ENCODE measurements around the gene SCUBE3. TPM values are rescaled to one million over a fixed set of nuclear protein-coding genes. Genes with fewer than 3 reads are reported as not detected.
A peak's percentile ranks its signal among the peaks of the same experiment; 100 is the strongest.

SCUBE3 gene
- total RNA-seq, 1 donor from 2014 or later = 0.26 TPM

DNA sequence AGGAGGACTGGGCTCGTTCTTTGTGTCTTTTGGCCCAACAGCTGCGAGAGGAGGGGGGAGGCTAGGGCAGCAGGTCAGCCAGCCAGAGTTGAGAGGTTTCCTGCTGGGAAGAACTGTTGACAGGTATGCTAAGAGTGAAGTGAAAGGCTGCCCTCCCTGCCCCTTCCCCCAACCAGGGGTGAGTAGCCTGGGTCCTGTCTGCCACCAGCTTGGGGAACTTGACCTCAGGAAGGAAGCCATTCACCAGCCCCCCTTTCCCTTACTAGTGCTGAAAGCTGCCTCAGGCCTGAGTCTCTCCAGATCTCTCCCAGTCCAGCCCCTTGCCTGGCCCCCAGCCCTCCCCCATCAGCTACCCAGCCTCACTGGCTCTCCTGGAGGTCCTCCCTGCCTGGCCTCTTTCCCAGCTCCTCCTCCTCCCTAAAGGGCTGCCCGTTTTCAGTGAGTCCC, 25.1 kb downstream of the SCUBE3 start:
- DNase-seq (ENCODE audit: low read depth, low spot score) = peak; percentile 80

DNA sequence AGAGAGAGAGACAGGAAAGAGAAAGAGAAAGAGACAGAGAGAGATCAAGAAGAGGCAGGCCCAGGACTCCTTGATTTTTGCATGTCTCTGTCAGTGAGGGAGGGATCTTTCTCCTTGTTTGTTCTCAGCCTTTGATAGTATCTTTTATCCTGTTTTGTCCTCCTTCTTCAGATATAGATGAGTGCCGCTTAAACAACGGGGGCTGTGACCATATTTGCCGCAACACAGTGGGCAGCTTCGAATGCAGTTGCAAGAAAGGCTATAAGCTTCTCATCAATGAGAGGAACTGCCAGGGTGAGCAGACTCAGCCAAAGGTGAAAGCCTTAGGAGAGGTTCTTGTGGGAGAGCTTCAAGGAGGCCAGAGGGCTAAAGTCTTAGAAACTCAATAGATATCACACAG, 25.8 kb downstream of the SCUBE3 start:
- DNase-seq (ENCODE audit: low read depth, low spot score) = no peak

DNA sequence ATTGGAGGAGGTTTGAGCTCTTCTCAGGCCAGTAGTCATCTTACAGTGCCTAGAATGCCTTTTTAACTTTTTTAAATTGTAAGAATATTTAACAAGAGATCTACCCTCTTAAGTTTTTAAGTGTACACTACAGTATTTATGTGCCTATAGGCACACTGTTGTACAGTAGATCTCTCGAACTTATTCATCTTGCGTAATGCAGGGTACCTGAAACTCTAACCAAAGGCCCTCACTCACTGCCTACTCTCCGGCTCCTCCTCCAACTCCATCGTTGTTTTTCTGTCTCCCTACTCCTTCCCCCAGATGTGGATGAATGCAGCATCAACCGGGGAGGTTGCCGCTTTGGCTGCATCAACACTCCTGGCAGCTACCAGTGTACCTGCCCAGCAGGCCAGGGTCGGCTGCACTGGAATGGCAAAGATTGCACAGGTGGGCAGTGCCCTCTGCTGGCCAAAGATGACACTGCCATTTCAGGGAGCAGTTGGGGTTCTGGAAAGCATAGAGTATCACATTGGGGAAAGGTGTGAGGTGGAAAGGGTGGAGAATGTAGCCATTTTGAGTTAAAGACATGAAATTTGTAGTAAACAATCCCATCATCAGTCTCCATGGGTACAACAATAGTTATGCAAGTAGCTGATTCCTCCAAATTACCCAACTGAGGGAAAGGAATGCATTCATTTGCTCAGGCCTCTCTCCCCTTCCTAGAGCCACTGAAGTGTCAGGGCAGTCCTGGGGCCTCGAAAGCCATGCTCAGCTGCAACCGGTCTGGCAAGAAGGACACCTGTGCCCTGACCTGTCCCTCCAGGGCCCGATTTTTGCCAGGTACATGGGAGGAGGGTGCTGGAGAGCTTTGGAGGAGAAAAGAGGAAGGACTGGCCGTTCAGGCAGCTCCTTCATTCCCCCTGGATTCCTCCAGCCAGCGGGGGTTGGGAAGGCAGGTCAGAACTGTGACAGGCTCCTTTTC, 27.4 kb downstream of the SCUBE3 start:
- no peak for DNase-seq (ENCODE audit: low read depth, low spot score)

DNA sequence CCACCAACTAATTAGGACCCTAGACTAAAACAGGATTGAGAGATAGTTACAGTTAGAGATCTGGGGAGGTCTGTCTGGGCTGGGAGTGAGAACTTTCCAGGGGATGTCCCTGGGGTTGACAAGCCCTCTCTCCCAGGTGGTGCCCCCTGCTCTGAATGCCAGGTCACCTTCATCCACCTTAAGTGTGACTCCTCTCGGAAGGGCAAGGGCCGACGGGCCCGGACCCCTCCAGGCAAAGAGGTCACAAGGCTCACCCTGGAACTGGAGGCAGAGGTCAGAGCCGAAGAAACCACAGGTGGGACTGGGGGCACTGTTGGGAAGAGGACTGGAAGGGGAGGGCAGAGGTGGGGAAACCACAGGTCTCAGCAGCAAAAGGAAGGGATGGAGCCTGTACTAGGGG, 28.7 kb downstream of the SCUBE3 start:
- DNase-seq (ENCODE audit: low read depth, low spot score) = no peak

DNA sequence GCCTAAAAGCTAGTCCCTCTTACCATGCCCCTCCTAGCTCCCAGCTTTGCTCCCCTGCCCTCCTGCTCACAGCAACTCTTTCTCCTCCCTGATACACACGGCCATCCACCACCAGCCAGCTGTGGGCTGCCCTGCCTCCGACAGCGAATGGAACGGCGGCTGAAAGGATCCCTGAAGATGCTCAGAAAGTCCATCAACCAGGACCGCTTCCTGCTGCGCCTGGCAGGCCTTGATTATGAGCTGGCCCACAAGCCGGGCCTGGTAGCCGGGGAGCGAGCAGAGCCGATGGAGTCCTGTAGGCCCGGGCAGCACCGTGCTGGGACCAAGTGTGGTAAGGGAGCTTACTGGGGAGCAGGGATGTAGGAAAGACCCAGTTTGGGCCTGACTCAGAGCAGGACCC, 29.1 kb downstream of the SCUBE3 start:
- no peak for DNase-seq (ENCODE audit: low read depth, low spot score)

DNA sequence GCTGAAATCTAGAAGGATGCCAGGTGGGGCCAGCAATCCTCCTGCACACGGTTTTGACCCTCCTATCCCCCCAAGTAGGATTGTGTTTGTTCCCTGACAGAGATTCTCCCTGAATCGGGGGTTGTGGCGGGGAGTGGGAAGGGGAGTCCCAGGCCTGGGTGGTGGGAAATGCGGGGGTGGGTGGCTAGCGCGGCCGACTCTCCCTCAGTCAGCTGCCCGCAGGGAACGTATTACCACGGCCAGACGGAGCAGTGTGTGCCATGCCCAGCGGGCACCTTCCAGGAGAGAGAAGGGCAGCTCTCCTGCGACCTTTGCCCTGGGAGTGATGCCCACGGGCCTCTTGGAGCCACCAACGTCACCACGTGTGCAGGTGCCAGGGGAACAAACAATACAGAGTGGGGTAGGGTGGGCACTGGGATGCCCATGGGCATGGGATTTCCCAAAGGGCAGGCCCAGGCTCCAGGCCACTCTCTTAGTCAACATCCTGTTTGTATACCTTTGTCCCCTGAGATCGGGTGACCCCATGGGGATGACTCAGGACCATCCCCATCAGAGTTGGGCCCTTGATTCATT, 29.7 kb downstream of the SCUBE3 start:
- DNase-seq (ENCODE audit: low read depth, low spot score) = no peak

DNA sequence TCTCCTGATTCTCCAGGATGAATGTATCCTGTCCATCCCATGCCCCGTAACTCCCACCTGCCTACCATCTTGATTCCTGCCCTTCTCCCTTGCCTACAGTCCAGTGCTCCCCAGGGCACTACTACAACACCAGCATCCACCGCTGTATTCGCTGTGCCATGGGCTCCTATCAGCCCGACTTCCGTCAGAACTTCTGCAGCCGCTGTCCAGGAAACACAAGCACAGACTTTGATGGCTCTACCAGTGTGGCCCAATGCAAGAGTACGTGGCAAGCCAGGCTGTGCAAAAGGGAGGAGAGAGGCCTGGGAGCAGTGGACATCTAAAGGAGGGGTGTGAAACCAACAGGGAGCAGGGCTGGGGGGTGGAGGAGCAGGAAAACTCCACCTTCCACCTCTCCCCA, 30.8 kb downstream of the SCUBE3 start:
- no peak for DNase-seq (ENCODE audit: low read depth, low spot score)

DNA sequence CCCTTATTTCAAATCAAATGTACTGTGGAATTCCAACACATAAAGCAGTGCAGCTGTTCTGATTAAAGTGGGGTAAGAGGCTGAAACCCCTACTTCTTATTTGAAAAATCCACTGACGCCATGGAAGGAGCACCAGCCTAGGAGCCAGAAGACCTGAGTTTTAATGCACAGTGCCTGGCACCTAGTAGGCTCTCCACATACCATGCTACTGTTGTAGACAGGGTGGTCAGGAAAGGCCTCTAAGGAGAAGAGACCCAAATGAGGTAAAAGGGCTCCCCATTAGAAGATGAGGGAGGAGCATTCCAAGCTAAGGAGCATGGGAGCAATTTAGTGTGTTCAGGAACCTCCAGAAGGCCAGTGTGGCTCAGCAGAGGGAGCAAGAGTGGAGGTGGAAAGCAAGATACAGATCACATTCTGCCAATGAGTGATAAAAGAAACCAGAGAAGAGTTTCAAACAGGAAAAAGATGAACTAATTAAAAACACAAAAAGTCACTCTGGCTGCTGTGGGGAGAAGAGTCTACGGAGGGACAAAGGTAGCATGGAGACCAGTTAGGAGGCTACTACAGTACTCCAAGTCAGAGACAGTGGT, 34.0 kb downstream of the SCUBE3 start:
- DNase-seq (ENCODE audit: low read depth, low spot score) = no peak

DNA sequence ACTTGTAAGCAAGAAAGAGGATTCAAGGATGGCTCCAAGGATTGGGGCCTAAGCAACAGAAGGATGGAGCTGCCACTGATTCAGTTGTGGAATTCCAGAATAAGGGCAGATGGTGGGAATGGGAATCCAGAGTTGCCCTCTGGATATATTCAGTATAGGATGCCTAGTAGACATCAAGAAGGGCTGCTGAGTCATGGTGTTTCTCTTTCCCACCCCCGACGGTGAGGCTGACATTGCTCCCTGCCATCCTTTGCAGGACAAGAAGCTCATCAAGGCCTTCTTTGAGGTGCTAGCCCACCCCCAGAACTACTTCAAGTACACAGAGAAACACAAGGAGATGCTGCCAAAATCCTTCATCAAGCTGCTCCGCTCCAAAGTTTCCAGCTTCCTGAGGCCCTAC, 34.5 kb downstream of the SCUBE3 start:
- DNase-seq (ENCODE audit: low read depth, low spot score) = no peak

DNA sequence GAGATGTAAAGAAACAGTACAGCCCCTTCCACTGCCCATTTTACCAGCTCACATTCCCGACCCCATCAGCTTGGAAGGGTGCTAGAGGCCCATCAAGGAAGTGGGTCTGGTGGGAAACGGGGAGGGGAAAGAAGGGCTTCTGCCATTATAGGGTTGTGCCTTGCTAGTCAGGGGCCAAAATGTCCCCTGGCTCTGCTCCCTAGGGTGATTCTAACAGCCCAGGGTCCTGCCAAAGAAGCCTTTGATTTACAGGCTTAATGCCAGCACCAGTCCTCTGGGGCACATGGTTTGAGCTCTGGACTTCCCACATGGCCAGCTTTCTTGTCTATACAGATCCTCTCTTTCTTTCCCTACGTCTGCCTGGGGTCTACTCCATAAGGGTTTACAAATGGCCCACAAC, 35.2 kb downstream of the SCUBE3 start:
- DNase-seq (ENCODE audit: low read depth, low spot score) = no peak

DNA sequence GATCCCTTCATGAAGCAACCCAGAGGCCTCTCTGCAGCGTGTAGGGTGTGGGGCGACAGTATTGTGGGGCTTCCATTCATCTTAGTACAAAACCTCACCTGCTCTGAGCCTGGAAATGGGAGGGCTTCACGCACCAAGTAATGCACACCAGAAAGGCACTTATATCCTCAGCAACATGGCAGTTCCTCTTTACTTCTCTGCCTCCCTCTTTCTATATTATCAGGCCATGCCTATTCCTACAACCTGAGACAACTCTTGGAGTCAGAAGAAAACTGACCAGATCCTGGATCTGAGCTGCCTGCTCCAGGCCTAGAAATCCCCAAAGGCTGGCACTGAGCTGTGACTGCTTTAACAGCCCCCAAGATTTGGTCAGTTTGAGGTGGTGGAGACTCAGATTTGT, 38.2 kb downstream of the SCUBE3 start:
- DNase-seq (ENCODE audit: low read depth, low spot score) = no peak

DNA sequence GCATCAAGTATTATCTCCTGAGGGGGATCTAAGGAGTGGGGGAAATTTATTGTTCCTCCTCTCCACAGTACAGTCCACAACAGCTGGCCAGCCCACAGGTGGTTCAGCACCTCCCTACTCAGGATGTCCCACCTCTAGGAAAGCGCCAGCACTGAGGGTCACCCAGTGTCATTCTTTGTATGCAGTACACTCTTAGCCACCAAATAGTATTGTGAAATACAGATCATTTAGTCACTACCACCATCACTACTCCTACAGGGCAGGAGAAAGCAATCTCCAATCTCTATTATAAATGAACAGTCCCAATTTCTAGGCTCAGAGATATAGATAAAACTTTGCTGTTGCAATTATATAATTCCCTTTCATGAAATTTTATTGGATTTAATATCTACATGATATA, 39.5 kb downstream of the SCUBE3 start:
- no peak for DNase-seq (ENCODE audit: low read depth, low spot score)

DNA sequence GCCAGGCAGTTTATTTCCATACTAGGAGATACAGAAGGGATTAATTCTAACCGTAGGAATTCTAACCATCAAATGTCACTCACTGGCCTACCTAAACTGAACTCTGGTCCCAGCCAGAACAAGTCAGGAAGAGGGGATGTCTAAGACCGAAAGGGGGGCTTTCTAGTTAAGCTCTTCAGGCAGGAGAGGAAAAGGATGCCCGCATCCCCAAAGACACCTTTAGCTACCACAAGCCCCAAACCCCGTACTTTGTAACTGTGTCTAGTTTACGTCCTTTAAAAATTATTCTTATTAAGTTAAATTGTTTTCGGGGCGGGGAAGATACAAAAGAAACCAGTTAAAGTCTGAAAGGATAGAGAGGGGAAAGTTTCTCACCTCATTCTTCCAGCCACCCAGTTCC, 44.6 kb downstream of the SCUBE3 start:
- DNase-seq (ENCODE audit: low read depth, low spot score) = no peak

DNA sequence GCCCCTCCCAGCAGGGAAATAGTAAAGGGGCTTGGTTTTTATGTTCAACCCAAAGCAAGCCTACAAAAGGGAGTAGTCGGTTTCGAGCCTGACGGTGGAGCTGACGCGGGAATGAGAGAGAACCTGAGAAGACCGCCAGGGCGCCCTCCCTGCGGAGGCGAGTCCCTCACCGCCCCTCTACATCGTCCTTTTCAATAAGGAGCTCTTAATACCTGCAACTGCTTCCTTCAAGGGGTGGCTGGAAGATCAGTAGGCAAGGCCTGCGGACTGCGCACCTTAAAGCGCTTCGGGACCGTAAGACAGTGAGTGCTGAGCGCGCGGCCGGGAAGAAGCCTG, 45.1 kb downstream of the SCUBE3 start:
- DNase-seq (ENCODE audit: low read depth, low spot score) = no peak

DNA sequence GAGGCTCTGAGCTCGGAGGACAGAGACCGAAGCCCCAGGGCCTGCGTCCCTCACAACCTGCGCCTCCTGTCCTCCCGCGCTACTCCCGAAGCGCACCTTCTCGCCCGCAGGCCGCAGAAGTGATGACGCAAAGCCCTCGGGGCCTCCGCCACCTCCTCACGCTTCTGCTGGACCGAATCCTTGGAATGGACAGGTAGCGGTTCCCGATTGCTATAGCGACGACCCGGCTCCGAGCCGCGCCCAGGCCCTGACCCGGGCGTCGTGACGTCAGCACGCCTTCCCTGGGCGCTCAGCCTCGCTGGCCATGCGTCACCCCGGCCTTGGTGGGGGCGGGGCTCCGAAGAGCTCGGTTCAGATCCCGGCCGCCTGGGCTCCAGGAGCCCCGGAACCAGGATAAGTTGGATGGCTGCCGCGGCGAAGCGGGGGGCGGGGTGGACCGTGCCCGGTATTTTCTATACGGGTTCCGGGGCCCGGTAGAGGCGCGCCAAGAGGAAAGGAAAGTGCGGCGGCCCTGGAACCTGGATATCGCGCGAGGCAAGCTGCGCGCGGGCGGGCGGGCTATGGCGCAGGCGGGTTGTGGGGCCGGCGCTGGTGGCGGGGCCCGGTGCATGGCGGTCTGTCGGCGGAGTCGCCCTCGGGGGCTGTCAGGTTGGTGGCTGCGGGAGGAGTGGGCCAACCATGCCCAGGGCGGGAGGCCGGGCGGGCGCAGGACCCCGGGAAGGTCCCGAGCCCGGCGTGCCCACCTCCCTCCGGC, 45.6 kb downstream of the SCUBE3 start, which contains the start of gene ZNF76:
Gene ZNF76, plus strand, starts transcription at position 542 of the 754 bp plus-strand sequence. CDS start 21,417 bp downstream, outside the sequence.
- DNase-seq (ENCODE audit: low read depth, low spot score) = peak; percentile 69

DNA sequence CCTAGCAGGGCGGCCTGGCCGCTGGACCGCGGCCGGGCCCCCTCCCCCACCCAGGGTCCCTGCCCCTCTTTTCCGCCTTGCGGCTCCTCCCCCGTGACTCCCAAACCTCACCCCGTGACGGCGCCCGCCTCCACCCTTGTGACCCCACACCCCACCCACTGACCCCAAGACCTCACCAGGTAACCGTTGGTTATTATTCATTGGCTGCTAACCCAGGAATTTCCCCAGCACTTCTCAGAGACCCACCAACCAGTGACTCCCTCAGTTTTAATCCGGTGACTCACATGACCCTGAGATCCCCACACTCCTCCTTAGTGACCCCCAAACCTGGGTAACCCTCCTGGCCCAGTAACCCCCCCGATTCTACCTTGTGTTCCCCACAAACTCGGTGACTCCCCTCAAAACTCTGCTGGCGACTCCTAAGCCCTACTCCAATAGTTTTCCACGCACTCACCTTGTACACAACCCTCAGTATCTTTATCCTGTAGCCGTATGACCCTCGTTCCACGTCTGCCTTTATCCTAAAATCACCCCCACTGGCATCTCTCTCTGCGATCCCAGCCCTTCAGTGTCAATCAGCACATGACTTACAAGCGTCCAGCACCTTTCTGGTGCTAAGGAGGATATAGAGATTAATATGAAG, 46.3 kb downstream of the SCUBE3 start:
- DNase-seq (ENCODE audit: low read depth, low spot score) = no peak

DNA sequence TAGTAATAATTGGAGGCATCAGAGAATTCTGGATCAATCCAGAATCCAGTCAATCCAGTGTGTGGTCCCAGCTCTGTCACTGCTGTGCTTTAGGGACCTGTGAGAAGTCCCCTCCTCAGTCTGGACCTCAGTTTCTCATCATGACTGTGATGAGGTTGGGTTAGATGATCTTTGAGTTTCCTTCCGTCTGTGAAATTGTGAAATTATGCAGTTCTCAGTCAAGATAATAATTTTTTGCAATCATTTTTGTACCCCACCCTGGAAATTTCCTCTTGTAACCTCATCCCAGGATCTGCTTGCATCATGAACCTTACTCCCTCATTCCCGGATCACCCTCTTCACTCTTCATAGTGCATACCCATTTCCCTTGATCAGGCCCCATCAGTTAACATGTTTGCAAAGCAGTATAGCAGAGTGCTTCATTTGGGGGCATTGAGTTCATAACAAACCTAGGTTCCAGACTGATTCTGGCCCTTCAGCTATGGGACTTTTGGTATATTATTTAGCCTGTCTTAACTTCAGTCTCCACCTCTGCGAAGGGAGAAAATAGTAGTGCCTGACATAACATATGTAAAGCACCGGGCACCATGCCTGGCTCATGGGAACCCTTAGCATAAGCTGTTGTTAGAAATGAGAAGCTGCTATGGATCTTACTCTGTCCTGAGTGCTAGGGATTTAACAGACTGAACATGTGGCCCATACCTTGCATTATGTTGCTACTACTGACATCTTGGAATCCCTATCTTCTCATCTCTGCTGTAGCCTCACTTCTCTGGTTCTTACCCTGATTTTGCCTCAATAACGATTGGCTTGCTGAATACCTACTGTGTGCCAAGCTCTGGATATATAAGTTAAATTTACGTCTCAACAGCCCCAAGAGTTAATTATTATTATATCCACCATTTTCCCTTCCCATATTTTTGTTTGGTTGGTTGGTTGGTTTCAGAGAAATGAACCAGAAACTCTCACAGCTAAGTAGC, 47.1 kb downstream of the SCUBE3 start:
- no peak for DNase-seq (ENCODE audit: low read depth, low spot score)

DNA sequence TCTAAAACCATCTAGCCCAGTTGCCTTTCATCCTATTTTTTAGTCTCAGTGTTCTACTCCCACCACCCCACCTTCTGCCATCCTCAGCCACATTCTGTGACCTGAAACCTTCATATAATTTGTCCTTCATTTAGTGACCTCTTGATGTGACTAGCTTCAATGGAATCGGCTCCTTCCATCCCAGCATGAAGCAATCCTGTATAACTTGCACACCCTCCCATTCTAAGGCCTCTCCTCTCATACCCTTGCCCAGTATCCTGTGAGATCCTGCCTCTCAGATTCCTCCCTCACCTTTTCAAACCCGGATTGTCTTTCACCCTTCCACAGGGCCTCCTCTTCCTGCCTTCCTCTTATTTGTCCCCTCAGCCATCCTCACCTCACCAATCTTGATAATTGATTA, 48.8 kb downstream of the SCUBE3 start:
- DNase-seq (ENCODE audit: low read depth, low spot score) = no peak

DNA sequence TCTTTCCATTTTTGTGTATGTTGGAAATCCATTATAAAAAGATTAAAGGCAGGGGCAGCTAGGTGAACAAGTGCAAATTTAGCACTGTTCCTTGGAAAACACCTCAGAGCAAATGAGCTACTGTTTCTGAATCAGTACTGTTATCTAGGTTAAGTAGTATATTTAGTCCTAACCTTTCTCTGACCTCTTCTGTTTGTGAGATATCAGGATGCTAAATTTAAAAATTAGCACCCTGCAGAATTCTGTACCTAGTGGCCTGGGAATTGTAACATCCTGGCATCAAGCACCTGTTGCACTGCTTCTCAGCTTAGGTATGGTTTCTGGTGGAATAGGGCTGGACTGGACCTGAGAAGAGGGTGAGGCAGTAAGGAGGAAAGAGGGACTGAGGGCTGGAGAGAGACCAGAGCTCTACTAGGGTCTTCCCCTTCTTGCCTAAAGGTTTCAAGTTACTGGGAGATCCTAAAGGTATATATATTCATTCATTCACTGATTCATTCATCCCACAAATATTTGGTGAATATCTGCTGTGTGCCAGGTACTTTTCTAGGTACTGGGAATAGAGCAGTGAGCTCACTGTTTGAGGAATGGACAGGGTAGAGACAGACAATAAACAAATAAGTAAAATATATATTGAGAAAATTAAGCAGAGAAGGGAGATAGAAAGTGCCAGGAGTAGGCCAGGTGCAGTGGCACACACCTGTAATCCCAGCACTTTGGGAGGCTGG, 51.0 kb downstream of the SCUBE3 start:
- no peak for DNase-seq (ENCODE audit: low read depth, low spot score)

Measured in pulmonary artery endothelial cell (primary cell).